ENCODE data around the gene ERMP1. TPM values are rescaled to one million over a fixed set of nuclear protein-coding genes. Genes with fewer than 3 reads are reported as not detected.
A peak's percentile ranks its signal among the peaks of the same experiment; 100 is the strongest.

The ERMP1 gene
- total RNA-seq, 1 donor from 2014 or later, result 57.7 TPM

DNA sequence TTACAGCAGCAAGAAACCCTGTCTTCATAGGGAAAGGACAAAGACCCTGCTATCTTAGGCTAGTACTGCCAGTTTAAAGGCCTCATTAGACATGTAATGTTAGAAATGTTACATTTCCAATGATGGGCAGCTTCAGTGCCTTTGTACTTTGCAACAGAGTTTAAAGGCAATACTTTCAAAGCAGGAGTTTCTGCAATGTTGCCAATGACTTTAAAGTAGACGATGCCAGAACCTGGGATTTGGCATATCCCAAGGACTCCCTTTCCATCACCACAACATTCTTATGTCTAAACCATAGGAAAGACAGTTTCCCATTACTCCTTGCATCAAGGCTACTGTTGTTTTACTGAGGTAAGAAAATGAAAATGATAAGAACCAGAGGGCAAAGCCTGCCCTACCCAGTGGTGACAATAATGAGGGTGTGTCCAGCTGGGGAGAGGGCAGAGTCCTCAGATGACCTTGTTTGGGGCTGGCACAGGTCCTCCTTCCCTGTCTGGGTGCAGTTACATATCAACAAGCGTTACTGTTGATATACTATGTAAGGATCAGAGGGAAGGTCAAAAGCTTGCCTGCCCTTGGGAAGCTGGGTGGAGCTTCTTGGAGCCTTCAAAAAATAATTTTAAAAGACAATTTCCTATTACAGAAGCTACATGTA lies 30.3 kb upstream of the ERMP1 start:
- H3K4me3 Mint-ChIP-seq, result no peak overlapping the region

DNA sequence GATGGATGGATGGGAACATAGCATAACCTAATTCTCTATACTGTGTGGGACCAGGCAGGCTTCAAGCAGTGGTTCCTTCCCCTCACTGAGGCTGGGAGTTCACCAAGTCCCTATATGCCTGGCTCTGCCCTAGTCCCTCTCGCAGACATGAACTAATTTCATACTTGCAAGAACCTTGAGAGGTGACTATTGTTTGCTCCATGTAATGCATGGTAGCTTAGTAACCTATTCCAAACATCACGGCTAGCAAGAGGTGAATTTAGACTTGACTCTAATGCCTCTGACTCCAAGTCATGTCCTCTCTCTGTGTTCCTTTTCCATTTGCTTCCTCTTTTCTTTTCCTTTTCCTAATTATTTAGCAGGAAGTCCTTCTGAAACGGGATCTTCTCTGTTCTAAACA lies 25.9 kb upstream of the ERMP1 start:
- Mint-ChIP-seq H3K4me3 (no peak overlapping the region), H3K27ac (no peak overlapping the region), H3K9me3 (no peaks in the 10 kb centered on the region), H3K4me1 (ENCODE audit: unreplicated experiment) (peaks cover 6% of the 10 kb centered on the region), H3K36me3 (no peaks in the 10 kb centered on the region), H3K27me3 (no peaks in the 10 kb centered on the region)
- DNase-seq (ENCODE audit: extremely low spot score, unreplicated experiment), result no peak
- TF ChIP-seq, protein P1, sequence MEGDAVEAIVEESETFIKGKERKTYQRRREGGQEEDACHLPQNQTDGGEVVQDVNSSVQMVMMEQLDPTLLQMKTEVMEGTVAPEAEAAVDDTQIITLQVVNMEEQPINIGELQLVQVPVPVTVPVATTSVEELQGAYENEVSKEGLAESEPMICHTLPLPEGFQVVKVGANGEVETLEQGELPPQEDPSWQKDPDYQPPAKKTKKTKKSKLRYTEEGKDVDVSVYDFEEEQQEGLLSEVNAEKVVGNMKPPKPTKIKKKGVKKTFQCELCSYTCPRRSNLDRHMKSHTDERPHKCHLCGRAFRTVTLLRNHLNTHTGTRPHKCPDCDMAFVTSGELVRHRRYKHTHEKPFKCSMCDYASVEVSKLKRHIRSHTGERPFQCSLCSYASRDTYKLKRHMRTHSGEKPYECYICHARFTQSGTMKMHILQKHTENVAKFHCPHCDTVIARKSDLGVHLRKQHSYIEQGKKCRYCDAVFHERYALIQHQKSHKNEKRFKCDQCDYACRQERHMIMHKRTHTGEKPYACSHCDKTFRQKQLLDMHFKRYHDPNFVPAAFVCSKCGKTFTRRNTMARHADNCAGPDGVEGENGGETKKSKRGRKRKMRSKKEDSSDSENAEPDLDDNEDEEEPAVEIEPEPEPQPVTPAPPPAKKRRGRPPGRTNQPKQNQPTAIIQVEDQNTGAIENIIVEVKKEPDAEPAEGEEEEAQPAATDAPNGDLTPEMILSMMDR (conservative IDR thresholded peaks at IDR 0.05), result no peak

More for the DNA sequence above, 30.3 kb upstream of the ERMP1 start:
- H3K27me3 Mint-ChIP-seq, result no peaks in the 10 kb centered on the region
- H3K9me3 Mint-ChIP-seq, result no peaks in the 10 kb centered on the region
- DNase-seq (ENCODE audit: extremely low spot score, unreplicated experiment), result no peak
- peak overlapping the region; percentile 56 for H3K27ac Mint-ChIP-seq
- peaks cover 20% of the 10 kb centered on the region for H3K4me1 Mint-ChIP-seq (ENCODE audit: unreplicated experiment)
- H3K36me3 Mint-ChIP-seq, result no peaks in the 10 kb centered on the region
- TF ChIP-seq, protein P1 (conservative IDR thresholded peaks at IDR 0.05), result no peak

DNA sequence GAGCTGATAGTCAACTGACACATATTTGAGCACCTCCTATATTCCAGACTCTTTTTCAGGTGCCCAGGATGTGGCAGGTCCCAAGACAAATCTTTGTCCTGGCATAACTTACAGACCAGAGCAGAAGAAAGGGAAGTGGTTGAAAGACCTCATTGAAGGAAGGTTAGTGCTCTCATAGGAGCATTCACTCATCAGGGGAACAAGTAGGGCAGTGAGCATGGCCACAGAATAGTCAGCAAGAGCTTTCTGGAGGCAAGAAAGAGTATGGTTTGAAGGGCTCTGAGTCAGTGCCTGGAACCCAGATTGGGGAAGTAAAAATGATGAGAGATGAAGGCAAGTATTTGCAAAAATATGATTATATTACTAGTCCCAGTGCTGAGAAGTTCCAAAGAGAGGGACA lies 25.0 kb upstream of the ERMP1 start:
- peaks cover 13% of the 10 kb centered on the region for H3K4me1 Mint-ChIP-seq (ENCODE audit: unreplicated experiment)
- no peak overlapping the region for H3K27ac Mint-ChIP-seq
- H3K9me3 Mint-ChIP-seq, result no peaks in the 10 kb centered on the region
- H3K27me3 Mint-ChIP-seq, result no peaks in the 10 kb centered on the region
- H3K36me3 Mint-ChIP-seq, result no peaks in the 10 kb centered on the region
- TF ChIP-seq, protein P1 (conservative IDR thresholded peaks at IDR 0.05), result no peak
- H3K4me3 Mint-ChIP-seq, result no peak overlapping the region
- DNase-seq (ENCODE audit: extremely low spot score, unreplicated experiment), result no peak

DNA sequence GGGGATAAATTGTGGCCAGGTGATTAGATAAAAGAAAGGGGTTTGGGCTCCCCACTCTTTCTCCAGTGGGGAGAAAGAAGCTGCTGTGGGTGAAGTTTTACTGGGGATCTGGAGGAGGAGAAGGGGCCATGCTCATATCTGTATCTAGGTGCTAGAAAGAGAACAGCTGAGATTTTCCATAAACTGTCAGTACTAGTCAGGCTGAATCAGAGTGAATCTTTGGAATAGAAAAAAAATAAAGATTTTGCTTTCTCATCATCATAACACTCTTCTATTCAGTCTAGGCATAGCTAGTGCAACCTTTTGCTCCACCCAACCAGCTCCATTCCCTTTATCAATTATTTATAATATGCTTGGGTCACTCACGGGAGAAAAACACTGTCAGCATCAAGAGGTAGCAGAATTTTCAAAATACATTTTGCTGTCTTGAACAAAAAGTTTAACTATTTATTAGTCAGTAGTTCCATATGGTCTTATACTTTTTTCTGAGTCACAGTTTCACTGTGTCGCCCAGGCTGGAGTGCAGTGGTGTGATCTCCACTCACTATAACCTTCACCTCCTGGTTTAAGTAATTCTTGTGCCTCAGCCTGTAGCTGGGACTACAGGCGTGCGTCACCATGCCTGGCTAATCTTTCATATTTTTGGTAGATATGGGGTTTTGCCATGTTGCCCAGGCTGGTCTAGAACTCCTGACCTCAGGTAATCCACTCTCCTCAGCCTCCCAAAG lies 21.3 kb upstream of the ERMP1 start:
- Mint-ChIP-seq H3K9me3 (no peaks in the 10 kb centered on the region), H3K27me3 (no peaks in the 10 kb centered on the region), H3K4me3 (no peak overlapping the region), H3K27ac (no peak overlapping the region), H3K36me3 (no peaks in the 10 kb centered on the region), H3K4me1 (ENCODE audit: unreplicated experiment) (peaks cover 22% of the 10 kb centered on the region)
- no peak for DNase-seq (ENCODE audit: extremely low spot score, unreplicated experiment)
- TF ChIP-seq, protein P1 (conservative IDR thresholded peaks at IDR 0.05), result no peak

DNA sequence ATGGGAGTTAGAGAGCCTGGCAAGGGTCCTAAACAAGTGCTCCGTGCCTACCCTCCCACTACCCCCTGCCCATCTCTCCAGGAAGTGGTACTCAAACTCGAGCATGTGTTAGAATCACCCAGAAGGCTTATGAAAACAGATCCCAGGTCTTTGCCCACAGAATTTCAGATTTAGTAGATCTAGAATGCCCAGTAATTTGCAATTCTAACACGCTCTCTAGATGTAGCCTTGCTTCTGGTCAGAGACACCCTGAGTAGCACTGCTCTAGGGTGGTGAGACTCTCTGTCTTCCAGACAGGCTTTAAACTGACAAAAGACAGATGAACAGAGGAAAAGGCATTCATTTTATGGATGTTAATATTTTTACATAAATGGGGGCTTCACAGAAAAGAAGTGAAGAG lies 20.7 kb upstream of the ERMP1 start:
- no peaks in the 10 kb centered on the region for H3K27me3 Mint-ChIP-seq
- H3K9me3 Mint-ChIP-seq, result no peaks in the 10 kb centered on the region
- H3K27ac Mint-ChIP-seq, result no peak overlapping the region
- H3K4me3 Mint-ChIP-seq, result no peak overlapping the region
- no peak for DNase-seq (ENCODE audit: extremely low spot score, unreplicated experiment)
- peaks cover 22% of the 10 kb centered on the region for H3K4me1 Mint-ChIP-seq (ENCODE audit: unreplicated experiment)
- TF ChIP-seq, protein P1 (conservative IDR thresholded peaks at IDR 0.05), result no peak
- no peaks in the 10 kb centered on the region for H3K36me3 Mint-ChIP-seq

Measured in type B pancreatic cell (in vitro differentiated cells).